Measurements from ENCODE around the gene SIAH1.

The SIAH1 gene

DNA sequence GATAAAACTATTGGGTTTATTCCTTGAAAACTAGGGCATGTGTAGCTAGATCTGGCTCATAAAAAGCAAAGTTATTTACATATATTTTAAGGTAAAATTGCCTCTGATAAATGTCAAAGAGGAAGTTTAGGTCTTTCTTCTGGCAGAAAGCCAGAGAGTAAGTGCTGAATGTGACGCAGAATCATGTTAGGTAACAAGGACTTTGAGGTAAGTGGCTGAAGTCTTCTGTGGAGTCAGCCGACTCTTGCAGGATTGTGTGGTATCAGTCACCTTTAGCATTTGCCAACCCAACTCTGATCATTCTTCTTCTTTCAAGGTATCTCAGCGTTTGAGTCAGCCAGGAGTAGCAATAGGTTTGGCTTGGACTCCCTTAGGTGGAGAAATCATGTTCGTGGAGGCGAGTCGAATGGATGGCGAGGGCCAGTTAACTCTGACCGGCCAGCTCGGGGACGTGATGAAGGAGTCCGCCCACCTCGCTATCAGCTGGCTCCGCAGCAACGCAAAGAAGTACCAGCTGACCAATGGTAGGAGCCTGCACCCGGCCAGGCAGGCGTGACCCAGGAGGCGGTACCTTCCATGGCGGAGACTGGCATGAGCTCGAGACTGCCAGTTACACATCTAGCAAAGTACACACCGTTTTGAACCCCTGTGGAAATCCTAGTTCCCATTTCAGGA lies 37.9 kb downstream of the SIAH1 start:
- no peak for DNase-seq (ENCODE audit: low spot score)
- TF ChIP-seq, protein P1, sequence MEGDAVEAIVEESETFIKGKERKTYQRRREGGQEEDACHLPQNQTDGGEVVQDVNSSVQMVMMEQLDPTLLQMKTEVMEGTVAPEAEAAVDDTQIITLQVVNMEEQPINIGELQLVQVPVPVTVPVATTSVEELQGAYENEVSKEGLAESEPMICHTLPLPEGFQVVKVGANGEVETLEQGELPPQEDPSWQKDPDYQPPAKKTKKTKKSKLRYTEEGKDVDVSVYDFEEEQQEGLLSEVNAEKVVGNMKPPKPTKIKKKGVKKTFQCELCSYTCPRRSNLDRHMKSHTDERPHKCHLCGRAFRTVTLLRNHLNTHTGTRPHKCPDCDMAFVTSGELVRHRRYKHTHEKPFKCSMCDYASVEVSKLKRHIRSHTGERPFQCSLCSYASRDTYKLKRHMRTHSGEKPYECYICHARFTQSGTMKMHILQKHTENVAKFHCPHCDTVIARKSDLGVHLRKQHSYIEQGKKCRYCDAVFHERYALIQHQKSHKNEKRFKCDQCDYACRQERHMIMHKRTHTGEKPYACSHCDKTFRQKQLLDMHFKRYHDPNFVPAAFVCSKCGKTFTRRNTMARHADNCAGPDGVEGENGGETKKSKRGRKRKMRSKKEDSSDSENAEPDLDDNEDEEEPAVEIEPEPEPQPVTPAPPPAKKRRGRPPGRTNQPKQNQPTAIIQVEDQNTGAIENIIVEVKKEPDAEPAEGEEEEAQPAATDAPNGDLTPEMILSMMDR (IDR thresholded peaks at IDR 0.05), result no peak
- Histone ChIP-seq H3K27ac (no peak overlapping the region), H3K4me3 (no peak overlapping the region)

DNA sequence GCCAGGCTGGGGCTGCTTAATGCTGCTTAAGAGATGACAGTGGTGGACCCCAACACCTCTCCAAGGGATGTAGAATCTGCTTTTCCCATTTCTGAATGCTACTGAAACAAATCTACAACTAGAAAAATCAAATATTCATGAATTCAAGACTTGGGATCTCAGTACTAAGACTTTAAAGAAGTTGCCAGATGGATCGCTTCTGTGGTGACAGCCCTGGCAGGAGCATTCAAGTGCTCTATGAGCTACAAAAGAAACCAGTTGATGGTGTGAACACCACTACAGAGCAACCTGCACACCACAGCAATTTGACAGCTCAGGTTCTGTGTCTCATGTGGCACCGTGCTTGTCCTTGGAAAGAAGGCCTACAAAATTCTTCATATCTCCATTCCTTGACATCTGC lies 42.6 kb downstream of the SIAH1 start:
- TF ChIP-seq, protein P1 (IDR thresholded peaks at IDR 0.05), result no peak
- H3K4me3 ChIP-seq, result no peak overlapping the region
- no peak overlapping the region for H3K27ac ChIP-seq
- no peak for DNase-seq (ENCODE audit: low spot score)

DNA sequence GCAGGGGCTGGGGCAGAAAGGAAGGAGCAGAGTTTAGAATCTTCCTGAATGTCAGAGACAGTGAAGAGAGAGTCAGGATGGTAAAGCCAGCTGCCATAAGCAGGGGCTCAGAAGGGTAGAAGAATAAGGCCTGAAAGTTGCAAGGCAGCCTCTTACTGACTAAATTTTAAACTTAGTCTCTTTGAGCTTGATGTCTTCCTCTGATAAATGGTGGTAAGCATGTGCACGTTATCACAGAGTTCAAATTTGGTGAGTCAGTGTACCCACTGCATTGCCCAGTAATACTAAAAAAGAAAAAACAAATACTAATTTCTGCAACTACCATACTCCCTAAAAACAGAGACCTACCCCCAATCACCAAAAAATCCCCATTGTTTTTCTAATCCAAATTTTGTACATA lies 45.2 kb downstream of the SIAH1 start:
- H3K4me3 ChIP-seq, result no peak overlapping the region
- DNase-seq (ENCODE audit: low spot score), result no peak
- no peak overlapping the region for H3K27ac ChIP-seq
- TF ChIP-seq, protein P1 (IDR thresholded peaks at IDR 0.05), result no peak

DNA sequence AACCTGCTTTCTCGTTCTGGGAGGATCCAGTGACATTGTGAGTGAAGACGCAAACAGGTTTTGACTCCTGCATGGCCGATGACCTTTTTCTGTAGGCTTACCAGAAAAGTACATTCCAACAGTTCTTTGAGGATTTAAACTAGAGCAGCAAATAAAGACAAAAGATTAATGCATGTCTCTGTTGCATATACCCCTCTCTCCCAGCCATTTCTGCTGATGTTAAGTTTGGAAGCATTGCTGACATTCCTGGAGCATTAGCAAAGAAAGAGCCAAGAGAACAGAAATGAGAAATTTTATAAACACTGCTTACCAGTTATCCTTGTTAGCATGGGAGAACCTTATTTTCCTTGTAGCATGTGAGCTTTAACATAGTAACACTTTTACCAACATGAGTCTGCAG lies 49.3 kb downstream of the SIAH1 start:
- Histone ChIP-seq H3K27ac (no peak overlapping the region), H3K4me3 (no peak overlapping the region)
- no peak for DNase-seq (ENCODE audit: low spot score)
- TF ChIP-seq, protein P1 (IDR thresholded peaks at IDR 0.05), result no peak

DNA sequence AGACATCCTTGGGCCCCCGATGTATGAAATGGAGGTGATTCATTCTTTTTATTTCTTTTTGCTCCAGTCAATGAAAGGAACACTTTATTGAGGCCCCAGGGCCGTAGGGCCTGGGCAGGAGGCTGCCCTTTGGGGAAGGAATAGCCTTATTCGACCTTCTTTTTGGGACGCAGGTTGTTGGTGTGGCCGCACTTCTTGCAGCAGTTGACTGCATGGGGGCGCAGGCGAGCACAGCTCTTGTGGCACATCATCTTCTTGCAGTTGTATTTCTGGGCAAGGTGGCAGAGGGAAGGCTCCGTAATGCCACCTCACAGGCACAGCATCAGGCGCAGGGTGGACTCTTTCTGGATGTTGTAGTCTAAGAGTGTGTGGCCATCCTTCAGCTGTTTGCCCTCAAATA lies 50.9 kb downstream of the SIAH1 start:
- Histone ChIP-seq H3K27ac (no peak overlapping the region), H3K4me3 (no peak overlapping the region)
- TF ChIP-seq, protein P1 (IDR thresholded peaks at IDR 0.05), result no peak
- no peak for DNase-seq (ENCODE audit: low spot score)

DNA sequence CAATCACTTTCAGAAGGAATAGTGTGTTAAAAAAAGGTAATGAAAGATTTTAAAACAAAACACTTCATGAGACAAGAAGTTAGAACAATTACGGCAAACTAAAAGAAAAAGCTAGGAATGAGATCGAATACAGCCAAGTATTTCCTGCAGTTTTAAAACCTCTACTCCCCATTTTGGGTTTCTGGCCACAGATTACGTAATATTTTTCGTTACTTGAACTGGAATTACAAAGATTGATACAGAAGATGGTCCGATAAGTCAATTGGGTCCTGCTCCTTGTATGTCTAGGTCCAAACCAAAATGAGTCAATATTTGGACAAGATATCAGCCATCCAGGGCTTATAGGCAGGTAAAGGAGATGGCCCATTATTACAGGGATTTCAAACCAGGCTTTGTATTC lies 52.2 kb downstream of the SIAH1 start:
- Histone ChIP-seq H3K27ac (no peak overlapping the region), H3K4me3 (no peak overlapping the region)
- TF ChIP-seq, protein P1 (IDR thresholded peaks at IDR 0.05), result no peak
- DNase-seq (ENCODE audit: low spot score), result no peak

DNA sequence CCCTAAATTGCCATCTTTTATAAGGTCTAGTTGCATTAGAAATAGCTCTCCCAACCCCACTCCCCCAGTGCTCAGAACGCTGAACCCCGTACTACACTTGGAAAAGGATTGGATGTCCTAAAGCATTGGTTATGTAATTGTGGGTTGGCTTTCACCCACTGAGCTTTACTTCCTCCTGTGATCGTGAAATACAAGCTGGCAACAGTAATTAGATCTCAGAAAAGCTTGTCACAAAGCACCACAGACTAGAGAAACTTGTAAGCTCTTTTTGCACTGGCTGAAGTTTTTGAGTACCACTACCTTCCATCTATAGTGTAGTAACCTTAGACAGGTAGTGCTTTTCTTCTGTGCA lies 54.4 kb downstream of the SIAH1 start:
- Histone ChIP-seq H3K4me3 (no peak overlapping the region), H3K27ac (no peak overlapping the region)
- TF ChIP-seq, protein P1 (IDR thresholded peaks at IDR 0.05), result no peak
- DNase-seq (ENCODE audit: low spot score), result no peak

Data from coronary artery (tissue), 2 donors.